RWPE2 (cell line): ENCODE results near the gene NIN.

ENCODE experiments used
- ATAC-seq: fragments of 200-7000 bp; cut with Tn5 transposase; 3 replicates; pipeline ENCODE4 v1.9.1; 2021; ENCODE audit warnings: low read depth
- DNase-seq: peaks from one replicate; pipeline ENCODE4 v3.0.0-alpha.2; 2020; ENCODE audit warnings: low spot score
- H3K27ac ChIP-seq: fragments of 450-650 bp; 2 replicates; pipeline ENCODE4 v1.5.1; 2017; ENCODE audit warnings: mild to moderate bottlenecking; ENCODE audit not compliant: poor library complexity, severe bottlenecking
- H3K27me3 ChIP-seq: fragments of 250-450 bp; sonication (Bioruptor Pico); 2 replicates; pipeline ENCODE4 v1.5.1; 2021; ENCODE audit warnings: mild to moderate bottlenecking, moderate library complexity; ENCODE audit not compliant: insufficient read depth, poor library complexity, severe bottlenecking
- H3K36me3 ChIP-seq: fragments of 250-450 bp; sonication (Bioruptor Pico); 2 replicates; pipeline ENCODE4 v1.5.1; 2020; ENCODE audit warnings: low read depth, mild to moderate bottlenecking, moderate library complexity
- H3K4me1 ChIP-seq: fragments of 250-450 bp; sonication (Bioruptor Pico); 2 replicates; pipeline ENCODE4 v1.5.1; 2021; ENCODE audit warnings: mild to moderate bottlenecking, moderate library complexity; ENCODE audit not compliant: insufficient read depth, poor library complexity, severe bottlenecking
- H3K4me3 ChIP-seq: fragments of 250-450 bp; sonication (Bioruptor Pico); 2 replicates; pipeline ENCODE4 v1.5.1; 2021; ENCODE audit warnings: mild to moderate bottlenecking, moderate library complexity; ENCODE audit not compliant: severe bottlenecking
- H3K9me3 ChIP-seq: fragments of 250-450 bp; sonication (Bioruptor Pico); 2 replicates; pipeline ENCODE4 v1.5.1; 2021; ENCODE audit warnings: mild to moderate bottlenecking, moderate library complexity; ENCODE audit not compliant: severe bottlenecking
- CTCF ChIP-seq: fragments of 450-650 bp; IDR thresholded peaks from one replicate; pipeline ENCODE4 v1.5.1; 2017; ENCODE audit warnings: mild to moderate bottlenecking, moderate library complexity; ENCODE audit not compliant: poor library complexity, severe bottlenecking

The NIN gene

DNA sequence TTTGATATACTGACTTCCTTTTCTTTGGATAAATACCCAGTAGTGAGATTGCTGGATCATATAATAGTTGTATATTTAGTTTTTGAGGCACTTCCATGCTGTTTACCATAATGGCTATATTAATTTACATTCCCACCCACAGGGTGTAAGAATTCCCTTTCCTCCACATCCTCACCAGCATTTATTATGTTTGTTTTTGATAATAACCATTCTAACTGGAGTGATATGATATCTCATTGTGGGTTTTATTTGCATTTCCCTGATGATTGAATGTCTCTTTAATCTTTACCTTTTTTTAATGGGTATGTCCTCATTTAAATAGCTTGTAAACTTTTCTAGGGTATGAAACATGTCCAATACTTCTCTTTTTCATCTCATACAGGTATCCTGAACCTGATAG is 151.3 kb downstream of the NIN start:
- Histone ChIP-seq H3K9me3 (no peaks in the 10 kb centered on the region), H3K36me3 (no peaks in the 10 kb centered on the region), H3K4me3 (no peak overlapping the region), H3K27me3 (no peaks in the 10 kb centered on the region), H3K4me1 (peaks cover 38% of the 10 kb centered on the region), H3K27ac (no peak overlapping the region)
- DNase-seq (no peak), ATAC-seq (no peak)
- no peak for TF ChIP-seq CTCF

DNA sequence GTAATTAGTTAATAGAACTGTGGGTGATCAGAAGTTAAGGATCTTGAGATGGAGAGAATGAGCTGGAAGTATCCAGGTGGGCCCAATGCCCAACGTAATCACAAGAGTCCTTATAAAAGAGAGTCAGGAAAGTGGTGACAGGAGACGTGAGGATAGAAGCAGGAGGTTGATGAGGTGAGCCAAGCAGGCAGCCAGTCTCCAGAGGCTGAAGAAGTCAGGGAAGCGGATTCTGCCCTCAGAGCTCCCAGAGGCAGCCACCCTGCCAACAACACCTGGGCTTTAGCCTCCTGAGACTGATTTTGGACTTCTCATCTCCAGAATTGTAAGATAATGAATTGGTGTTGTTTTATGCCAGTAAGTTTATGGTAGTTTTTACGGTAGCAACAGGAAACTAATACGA is 152.8 kb downstream of the NIN start:
- no peak for TF ChIP-seq CTCF
- peaks cover 38% of the 10 kb centered on the region for H3K4me1 ChIP-seq

GRCh38 chr14:50677527-50678063 is 153.4 kb downstream of the NIN start:
- TF ChIP-seq CTCF, result no peak
- Histone ChIP-seq H3K27ac (peak overlapping the region; percentile 91), H3K4me1 (peaks cover 38% of the 10 kb centered on the region), H3K4me3 (no peak overlapping the region), H3K36me3 (no peaks in the 10 kb centered on the region), H3K9me3 (no peaks in the 10 kb centered on the region), H3K27me3 (no peaks in the 10 kb centered on the region)
- ATAC-seq, result peak; percentile 89
- no peak for DNase-seq

More for the DNA sequence above, 152.8 kb downstream of the NIN start:
- no peak overlapping the region for H3K4me3 ChIP-seq
- no peaks in the 10 kb centered on the region for H3K9me3 ChIP-seq
- no peaks in the 10 kb centered on the region for H3K36me3 ChIP-seq
- peak overlapping the region; percentile 91 for H3K27ac ChIP-seq
- DNase-seq, result no peak
- no peaks in the 10 kb centered on the region for H3K27me3 ChIP-seq
- no peak; the same call in 1 of the 3 replicates for ATAC-seq

DNA sequence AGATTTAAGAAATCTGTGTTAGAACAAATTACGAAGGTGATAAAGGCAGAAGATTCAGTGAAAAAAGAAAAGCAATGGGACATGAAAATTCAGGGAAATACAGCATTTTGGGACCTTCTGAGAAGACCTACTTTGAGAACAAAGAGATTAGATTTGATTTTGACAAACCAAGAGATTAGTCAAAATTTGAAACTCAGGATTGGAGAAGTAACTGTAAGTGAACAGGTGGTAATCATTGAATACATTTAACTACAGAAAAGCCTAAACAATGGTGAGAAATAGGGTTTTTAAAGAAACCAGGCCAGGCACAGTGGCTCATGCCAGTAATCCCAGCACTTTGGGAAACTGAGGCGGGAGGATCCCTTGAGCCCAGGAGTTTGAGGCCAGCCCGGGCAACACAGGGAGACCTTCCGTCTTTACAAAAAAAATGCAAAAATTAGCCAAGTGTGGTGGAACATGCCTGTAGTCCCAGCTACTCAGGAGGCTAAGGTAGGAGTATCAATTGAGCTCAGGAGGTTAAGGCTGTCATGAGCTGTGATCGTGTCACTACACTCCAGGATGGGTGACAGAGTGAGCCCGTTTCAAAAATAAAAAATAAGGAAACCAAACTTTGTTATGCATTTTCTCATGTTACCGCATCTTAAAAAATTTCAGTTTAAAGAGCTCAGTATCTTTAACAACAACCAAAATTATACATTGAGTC is 154.0 kb downstream of the NIN start:
- Histone ChIP-seq H3K27ac (peak overlapping the region; percentile 91), H3K36me3 (no peaks in the 10 kb centered on the region), H3K9me3 (no peaks in the 10 kb centered on the region), H3K4me1 (peaks cover 38% of the 10 kb centered on the region), H3K4me3 (no peak overlapping the region), H3K27me3 (no peaks in the 10 kb centered on the region)
- TF ChIP-seq CTCF, result no peak
- peak; percentile 18 for ATAC-seq
- DNase-seq, result no peak

GRCh38 chr14:50675597-50675996 is 155.4 kb downstream of the NIN start:
- Histone ChIP-seq H3K9me3 (no peaks in the 10 kb centered on the region), H3K4me3 (no peak overlapping the region), H3K27ac (peak overlapping the region; percentile 91), H3K36me3 (no peaks in the 10 kb centered on the region), H3K27me3 (no peaks in the 10 kb centered on the region), H3K4me1 (peaks cover 38% of the 10 kb centered on the region)
- ATAC-seq, result peak; percentile 73
- DNase-seq, result no peak
- no peak for TF ChIP-seq CTCF
